Ovary (tissue), 3 donors: ENCODE results near the gene HSDL2.

Source experiments
- CTCF ChIP-seq, 3 donors: fragments of 450-650 bp in 2 of 3; fragments of 200-600 bp in 1 of 3; IDR thresholded peaks; one replicate each; pipeline versions ENCODE4 v1.5.1 to v1.8.0; 2016 to 2022; ENCODE audit warnings: antibody characterized with exemption in 3 of 3, mild to moderate bottlenecking in 1 of 3
- POLR2A ChIP-seq: fragments of 450-650 bp; IDR thresholded peaks from one replicate; pipeline ENCODE4 v1.6.1; 2017; ENCODE audit warnings: antibody characterized with exemption, mild to moderate bottlenecking, moderate library complexity
- donor health status: DM: no; HTN: no; CAD: no.

GRCh38 chr9:112446080-112446479 lies 66.2 kb downstream of the HSDL2 start:
- TF ChIP-seq POLR2A = no peak
- TF ChIP-seq CTCF (IDR thresholded peaks at IDR 0.05) = no peak
